Transverse colon (tissue), 4 donors: ENCODE results near the gene H2BW2.
"Not testable (repeated sequence)": the region's sequence is repeated elsewhere in the genome, so short reads cannot be mapped to it uniquely, and the experiment has no call there.

Experiments
- EP300 ChIP-seq: sonication (generic); formaldehyde crosslinking; IDR thresholded peaks from one replicate; pipeline ENCODE4 v1.6.1; 2017; ENCODE audit warnings: antibody characterized with exemption, low read depth
- POLR2A ChIP-seq: fragments of 450-650 bp; IDR thresholded peaks from one replicate; pipeline ENCODE4 v1.6.1; 2016; ENCODE audit warnings: antibody characterized with exemption, mild to moderate bottlenecking, moderate library complexity
- POLR2AphosphoS5 ChIP-seq, 3 donors: sonication (generic); formaldehyde crosslinking; IDR thresholded peaks; one replicate each; pipeline ENCODE4 v1.6.1; 2016; ENCODE audit warnings: antibody characterized with exemption in 3 of 3
- TF ChIP-seq, protein P1 (sequence below), 5 experiments: fragments of 200-600 bp in 3 of 5; fragments of 450-650 bp in 2 of 5; sonication (generic) in 3 of 5; IDR thresholded peaks; 1 replicate in 2 of 5; 2 replicates in 3 of 5; pipeline ENCODE4 v1.5.1; 2016 to 2017; ENCODE audit warnings: antibody characterized with exemption in 5 of 5, inconsistent platforms in 3 of 5, mild to moderate bottlenecking in 2 of 5, moderate library complexity in 1 of 5

DNA sequence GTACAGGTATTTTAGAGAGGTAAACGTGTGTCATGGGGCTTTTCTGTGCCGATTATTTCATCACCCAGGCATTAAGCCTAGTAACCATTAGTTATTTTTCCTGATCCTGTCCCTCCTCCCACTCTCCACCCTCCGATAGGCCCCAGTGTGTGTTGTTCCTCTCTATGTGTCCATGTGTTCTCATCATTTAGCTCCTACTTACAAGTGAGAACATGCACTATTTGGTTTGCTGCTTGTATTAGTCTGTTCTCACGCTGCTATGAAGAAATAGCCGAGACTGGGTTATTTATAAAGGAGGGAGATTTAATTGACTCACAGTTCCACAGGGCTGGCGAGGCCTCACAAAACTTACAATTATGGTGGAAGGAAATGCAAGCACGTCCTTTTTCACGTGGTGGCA lies 24.2 kb upstream of the H2BW2 start:
- not testable (repeated sequence) for TF ChIP-seq POLR2A; POLR2AphosphoS5 (IDR thresholded peaks at IDR 0.05); EP300
- TF ChIP-seq, protein P1, sequence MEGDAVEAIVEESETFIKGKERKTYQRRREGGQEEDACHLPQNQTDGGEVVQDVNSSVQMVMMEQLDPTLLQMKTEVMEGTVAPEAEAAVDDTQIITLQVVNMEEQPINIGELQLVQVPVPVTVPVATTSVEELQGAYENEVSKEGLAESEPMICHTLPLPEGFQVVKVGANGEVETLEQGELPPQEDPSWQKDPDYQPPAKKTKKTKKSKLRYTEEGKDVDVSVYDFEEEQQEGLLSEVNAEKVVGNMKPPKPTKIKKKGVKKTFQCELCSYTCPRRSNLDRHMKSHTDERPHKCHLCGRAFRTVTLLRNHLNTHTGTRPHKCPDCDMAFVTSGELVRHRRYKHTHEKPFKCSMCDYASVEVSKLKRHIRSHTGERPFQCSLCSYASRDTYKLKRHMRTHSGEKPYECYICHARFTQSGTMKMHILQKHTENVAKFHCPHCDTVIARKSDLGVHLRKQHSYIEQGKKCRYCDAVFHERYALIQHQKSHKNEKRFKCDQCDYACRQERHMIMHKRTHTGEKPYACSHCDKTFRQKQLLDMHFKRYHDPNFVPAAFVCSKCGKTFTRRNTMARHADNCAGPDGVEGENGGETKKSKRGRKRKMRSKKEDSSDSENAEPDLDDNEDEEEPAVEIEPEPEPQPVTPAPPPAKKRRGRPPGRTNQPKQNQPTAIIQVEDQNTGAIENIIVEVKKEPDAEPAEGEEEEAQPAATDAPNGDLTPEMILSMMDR (IDR thresholded peaks at IDR 0.05): not testable (repeated sequence)
